Activated CD8-positive, alpha-beta T cell treated with anti-CD3 and anti-CD28 coated beads for 36 hours (primary cell): Measurements from ENCODE around the gene JAKMIP2. TPM values are rescaled to one million over a fixed set of nuclear protein-coding genes. Genes with fewer than 3 reads are reported as not detected.

Experiments used
- ATAC-seq: fragments of 200-7000 bp; cut with Tn5 transposase; one replicate; pipeline ENCODE4 v1.10.0; 2021; ENCODE audit warnings: mild to moderate bottlenecking, moderate library complexity
- CTCF ChIA-PET: fragments of 350-600 bp; sonication (Branson Sonifier 250); formaldehyde crosslinking; loops from one replicate; lab custom pipeline; 2021; ENCODE audit warnings: antibody characterized with exemption; lab: Charles Lee
- POLR2A ChIA-PET: fragments of 350-600 bp; sonication (Branson Sonifier 250); formaldehyde crosslinking; loops from one replicate; lab custom pipeline; 2021; ENCODE audit warnings: antibody characterized with exemption; lab: Charles Lee
- DNase-seq: peaks from one replicate; pipeline ENCODE4 v3.0.0-alpha.2; 2020
- H3K27ac Mint-ChIP-seq: one replicate; pipeline ENCODE4 v1.8.0; 2021; ENCODE audit warnings: mild to moderate bottlenecking, mixed read lengths
- H3K27me3 Mint-ChIP-seq: one replicate; pipeline ENCODE4 v1.8.0; 2021; ENCODE audit warnings: mixed read lengths
- H3K36me3 Mint-ChIP-seq: one replicate; pipeline ENCODE4 v1.8.0; 2021; ENCODE audit warnings: low read depth, mixed read lengths
- H3K4me1 Mint-ChIP-seq: one replicate; pipeline ENCODE4 v1.8.0; 2021; ENCODE audit warnings: low read depth, mixed read lengths
- H3K4me3 Mint-ChIP-seq: one replicate; pipeline ENCODE4 v1.8.0; 2021; ENCODE audit warnings: mild to moderate bottlenecking, moderate library complexity, mixed read lengths
- H3K9me3 Mint-ChIP-seq: one replicate; pipeline ENCODE4 v1.8.0; 2021; ENCODE audit warnings: mixed read lengths
- CTCF ChIP-seq: fragments of 200-600 bp; IDR thresholded peaks from one replicate; pipeline ENCODE4 v1.8.0; 2022; ENCODE audit warnings: antibody characterized with exemption, mild to moderate bottlenecking
- intact Hi-C: fragments of 100-400 bp; cut with micrococcal nuclease; formaldehyde crosslinking; loops from one replicate; pipeline ENCODE4 v1.10.0; 2022
- total RNA-seq, 2 experiments: library from RNA; stranded (reverse); gene quantifications; one replicate each; pipeline ENCODE4 v1.2.3, GENCODE V29; 2021

The JAKMIP2 gene
- total RNA-seq, 2 experiments from 2014 or later = 2.6 to 3.2 TPM

DNA sequence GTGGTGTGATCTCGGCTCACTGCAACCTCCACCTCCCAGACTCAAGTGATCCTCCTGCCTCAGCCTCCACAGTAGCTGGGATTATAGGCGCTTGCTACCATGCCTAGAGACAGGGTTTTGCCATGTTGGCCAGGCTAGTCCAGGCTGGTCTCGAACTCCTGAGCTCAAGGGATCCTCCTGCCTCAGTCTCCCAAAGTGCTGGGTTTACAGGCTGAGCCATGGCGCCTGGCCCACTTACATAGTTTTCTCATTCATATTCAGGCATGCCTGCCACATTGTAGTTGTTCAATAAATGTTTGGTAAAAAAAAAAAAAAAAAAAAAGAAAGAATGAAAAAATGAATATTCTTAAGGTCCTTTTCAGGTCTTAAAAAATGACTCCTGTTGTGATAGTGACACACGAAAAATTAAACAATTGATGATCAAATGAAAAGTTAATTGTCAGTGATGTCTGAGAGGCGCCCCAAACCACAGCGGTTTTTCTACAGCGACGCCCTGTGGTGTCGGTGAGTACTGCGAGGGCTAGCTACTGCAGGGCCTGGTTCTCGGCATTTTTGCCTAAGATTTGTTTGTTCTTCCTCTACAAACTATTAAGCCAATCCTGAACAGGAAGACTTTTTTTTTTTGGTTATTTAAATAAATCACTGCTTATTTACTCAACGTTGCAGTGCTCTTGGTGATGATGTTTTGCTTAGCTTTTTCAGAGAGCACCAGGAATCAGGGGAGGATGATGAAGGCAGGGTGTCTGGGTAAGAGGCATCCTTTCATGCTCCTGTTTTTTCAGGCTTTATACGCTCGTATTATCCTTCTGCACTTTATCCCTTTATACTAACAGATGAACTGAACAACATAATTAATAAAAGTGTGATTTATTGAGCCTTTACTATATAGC lies 205.6 kb downstream of the JAKMIP2 start:
- peaks cover 9% of the 10 kb centered on the region for H3K9me3 Mint-ChIP-seq
- H3K36me3 Mint-ChIP-seq = no peaks in the 10 kb centered on the region
- peak; percentile 66 for DNase-seq
- peak; percentile 76 for TF ChIP-seq CTCF
- no peak overlapping the region for H3K27ac Mint-ChIP-seq
- intact Hi-C loops = loop anchor here (5.0 kb wide), 1 partner anchor 120 kb away; no protein-coding TSS in a partner anchor
- H3K27me3 Mint-ChIP-seq = no peaks in the 10 kb centered on the region
- no peaks in the 10 kb centered on the region for H3K4me1 Mint-ChIP-seq
- H3K4me3 Mint-ChIP-seq = no peak overlapping the region
- POLR2A ChIA-PET = no interaction called here
- CTCF ChIA-PET = interaction anchor here (0.5 to 2.2 kb wide), 14 partner anchors 13 to 1539 kb away, joined by 3 to 8 read pairs (median 4); no protein-coding TSS in a partner anchor
- peak; percentile 64 for ATAC-seq

DNA sequence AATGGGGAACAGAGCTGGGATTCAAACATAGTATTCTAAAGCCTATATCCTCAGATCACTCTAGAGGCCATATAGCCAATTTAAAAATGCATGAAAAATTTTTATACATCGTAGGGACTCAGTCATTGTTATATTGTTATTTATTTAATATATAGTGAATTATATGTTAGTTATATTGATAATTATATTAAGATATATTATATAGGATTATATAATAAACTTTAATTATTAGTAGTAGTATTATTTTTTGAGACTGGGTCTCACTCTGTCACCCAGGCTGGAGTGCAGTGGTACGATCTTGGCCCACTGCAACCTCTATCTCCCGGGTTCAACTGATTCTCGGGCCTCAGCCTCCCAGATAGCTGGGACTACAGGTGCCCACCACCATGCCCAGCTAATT lies 206.9 kb downstream of the JAKMIP2 start:
- H3K4me1 Mint-ChIP-seq = no peaks in the 10 kb centered on the region
- intact Hi-C loops = loop anchor here (5.0 kb wide), 1 partner anchor 118 kb away; no protein-coding TSS in a partner anchor
- no peak overlapping the region for H3K27ac Mint-ChIP-seq
- no peak for TF ChIP-seq CTCF
- DNase-seq (no peak), ATAC-seq (no peak)
- H3K27me3 Mint-ChIP-seq = peaks cover 3% of the 10 kb centered on the region
- ChIA-PET POLR2A (no interaction called here), CTCF (interaction anchor here (0.9 to 1.2 kb wide), 2 partner anchors 18 to 123 kb away, joined by 3 to 4 read pairs; no protein-coding TSS in a partner anchor)
- H3K36me3 Mint-ChIP-seq = no peaks in the 10 kb centered on the region
- H3K9me3 Mint-ChIP-seq = peaks cover 7% of the 10 kb centered on the region
- H3K4me3 Mint-ChIP-seq = no peak overlapping the region

GRCh38 chr5:147573211-147573610 lies 209.3 kb downstream of the JAKMIP2 start:
- ChIA-PET CTCF (interaction anchor here (1.7 kb wide), 1 partner anchor 250 kb away, joined by 3 read pairs; no protein-coding TSS in a partner anchor), POLR2A (no interaction called here)
- H3K4me1 Mint-ChIP-seq = no peaks in the 10 kb centered on the region
- DNase-seq (no peak), ATAC-seq (no peak)
- no peak overlapping the region for H3K4me3 Mint-ChIP-seq
- no peaks in the 10 kb centered on the region for H3K9me3 Mint-ChIP-seq
- no peak for TF ChIP-seq CTCF
- intact Hi-C loops = no loop called here
- H3K36me3 Mint-ChIP-seq = no peaks in the 10 kb centered on the region
- H3K27me3 Mint-ChIP-seq = peaks cover 6% of the 10 kb centered on the region
- H3K27ac Mint-ChIP-seq = no peak overlapping the region

- Mint-ChIP-seq H3K9me3 (no peaks in the 10 kb centered on the region), H3K4me3 (no peak overlapping the region), H3K4me1 (no peaks in the 10 kb centered on the region), H3K36me3 (no peaks in the 10 kb centered on the region), H3K27ac (no peak overlapping the region), H3K27me3 (peaks cover 6% of the 10 kb centered on the region)
- ChIA-PET POLR2A (no interaction called here), CTCF (no interaction called here)
- DNase-seq (no peak), ATAC-seq (no peak)
- intact Hi-C loops = no loop called here
- no peak for TF ChIP-seq CTCF
These were observed 213.7 kb downstream of the JAKMIP2 start for GRCh38 chr5:147568710-147569406.
